IPS-NIHi11 (cell line): Measurements from ENCODE around the gene FCHO1.
A peak's percentile ranks its signal among the peaks of the same experiment; 100 is the strongest.
"Not testable (repeated sequence)": the region's sequence is repeated elsewhere in the genome, so short reads cannot be mapped to it uniquely, and the experiment has no call there.

Source experiments
- DNase-seq: peaks from one replicate; pipeline ENCODE4 v3.0.0; 2012; ENCODE audit warnings: mixed read lengths, low spot score

The FCHO1 gene

GRCh38 chr19:17794412-17794730 lies 43.1 kb downstream of the FCHO1 start:
- DNase-seq: no peak

GRCh38 chr19:17794731-17795494 lies 43.6 kb downstream of the FCHO1 start, which contains the start of gene B3GNT3:
Gene B3GNT3, plus strand, starts transcription at chr19:17795138. Its CDS starts 12,670 bp downstream, at chr19:17807808.
- DNase-seq: peak; percentile 78

GRCh38 chr19:17795495-17795856 lies 44.2 kb downstream of the FCHO1 start:
- no peak for DNase-seq

GRCh38 chr19:17796013-17796837 lies 44.9 kb downstream of the FCHO1 start:
- DNase-seq: no peak

GRCh38 chr19:17796838-17797423 lies 45.7 kb downstream of the FCHO1 start:
- no peak for DNase-seq

- no peak for DNase-seq
Measured at GRCh38 chr19:17797424-17798201, 46.3 kb downstream of the FCHO1 start.

GRCh38 chr19:17798599-17798998 lies 47.3 kb downstream of the FCHO1 start:
- DNase-seq: not testable (repeated sequence)

- DNase-seq: no peak
Measured at GRCh38 chr19:17802137-17802858, 51.0 kb downstream of the FCHO1 start.

DNA sequence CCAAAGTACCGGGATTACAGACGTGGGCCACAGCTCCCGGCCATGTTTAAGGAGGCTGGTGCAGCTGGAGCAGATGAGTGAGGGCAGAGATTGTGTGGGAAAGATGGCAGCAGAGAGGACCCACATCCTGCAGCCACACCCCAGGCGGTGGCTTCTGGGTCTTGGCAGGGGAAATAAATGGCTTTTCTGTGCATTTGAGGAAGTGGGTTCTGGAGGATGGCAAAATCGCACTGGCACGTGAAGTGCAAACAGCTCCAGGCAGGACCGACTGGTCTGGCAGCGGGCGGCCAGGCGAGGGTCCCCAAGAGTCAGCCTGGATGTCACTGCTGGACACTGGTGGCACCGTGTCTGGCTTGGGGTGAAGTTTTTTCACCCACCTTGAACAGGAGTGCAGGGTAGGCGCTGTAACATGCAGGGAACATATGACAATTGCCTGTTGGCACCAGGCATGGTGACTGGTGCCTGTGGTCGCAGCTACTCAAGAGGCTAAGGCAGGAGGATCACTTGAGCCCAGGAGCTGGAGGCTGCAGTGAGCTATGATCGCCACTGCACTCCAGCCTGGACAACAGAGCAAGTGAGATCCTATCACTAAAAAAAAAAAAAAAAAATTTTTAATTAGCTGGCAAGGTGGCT lies 52.1 kb downstream of the FCHO1 start:
- DNase-seq: no peak

- no peak for DNase-seq
Measured at GRCh38 chr19:17805427-17805826, 54.1 kb downstream of the FCHO1 start.

DNA sequence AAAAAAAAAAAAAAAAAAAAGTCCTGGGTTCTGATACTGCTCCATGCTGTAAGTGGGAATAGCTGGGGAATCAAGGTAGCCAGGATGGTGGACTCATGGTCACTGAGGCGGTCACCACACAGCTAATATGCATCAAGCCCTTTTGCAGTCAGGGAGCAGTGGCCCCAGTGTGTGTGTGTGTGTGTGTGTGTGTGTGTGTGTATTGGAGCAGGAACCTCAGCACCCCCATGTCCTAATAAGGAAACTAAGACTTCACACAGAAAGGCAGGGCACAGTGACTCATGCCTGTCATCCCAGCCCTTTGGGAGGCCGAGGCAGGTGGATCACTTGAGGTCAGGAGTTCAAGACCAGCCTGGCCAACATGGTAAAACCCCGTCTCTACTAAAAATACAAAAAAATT lies 55.7 kb downstream of the FCHO1 start:
- no peak for DNase-seq

GRCh38 chr19:17807731-17808316 lies 56.5 kb downstream of the FCHO1 start:
- no peak for DNase-seq

DNA sequence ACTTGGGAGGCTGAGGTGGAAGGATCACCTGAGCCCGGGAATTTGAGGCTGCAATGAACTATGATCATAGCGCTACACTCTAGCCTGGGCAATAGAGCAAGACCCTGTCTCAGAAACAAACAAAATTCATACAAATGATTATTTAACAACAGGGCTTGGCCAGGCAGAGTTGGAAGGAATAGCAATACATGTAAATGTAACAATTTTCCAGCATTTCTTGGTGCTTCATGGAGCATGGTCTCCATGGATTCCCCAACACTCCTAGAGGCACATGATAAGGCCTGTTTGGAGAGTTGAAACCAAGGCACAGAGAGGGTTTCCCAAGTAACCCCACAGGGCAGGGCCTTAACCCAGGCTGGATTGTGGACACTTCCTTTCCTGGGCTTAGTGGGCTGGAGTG lies 59.8 kb downstream of the FCHO1 start:
- no peak for DNase-seq

DNA sequence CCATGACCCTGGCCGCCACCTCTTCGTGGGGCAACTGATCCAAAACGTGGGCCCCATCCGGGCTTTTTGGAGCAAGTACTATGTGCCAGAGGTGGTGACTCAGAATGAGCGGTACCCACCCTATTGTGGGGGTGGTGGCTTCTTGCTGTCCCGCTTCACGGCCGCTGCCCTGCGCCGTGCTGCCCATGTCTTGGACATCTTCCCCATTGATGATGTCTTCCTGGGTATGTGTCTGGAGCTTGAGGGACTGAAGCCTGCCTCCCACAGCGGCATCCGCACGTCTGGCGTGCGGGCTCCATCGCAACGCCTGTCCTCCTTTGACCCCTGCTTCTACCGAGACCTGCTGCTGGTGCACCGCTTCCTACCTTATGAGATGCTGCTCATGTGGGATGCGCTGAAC lies 60.4 kb downstream of the FCHO1 start:
- DNase-seq: no peak

- no peak for DNase-seq
Measured at GRCh38 chr19:17812099-17812498, 60.8 kb downstream of the FCHO1 start.

DNA sequence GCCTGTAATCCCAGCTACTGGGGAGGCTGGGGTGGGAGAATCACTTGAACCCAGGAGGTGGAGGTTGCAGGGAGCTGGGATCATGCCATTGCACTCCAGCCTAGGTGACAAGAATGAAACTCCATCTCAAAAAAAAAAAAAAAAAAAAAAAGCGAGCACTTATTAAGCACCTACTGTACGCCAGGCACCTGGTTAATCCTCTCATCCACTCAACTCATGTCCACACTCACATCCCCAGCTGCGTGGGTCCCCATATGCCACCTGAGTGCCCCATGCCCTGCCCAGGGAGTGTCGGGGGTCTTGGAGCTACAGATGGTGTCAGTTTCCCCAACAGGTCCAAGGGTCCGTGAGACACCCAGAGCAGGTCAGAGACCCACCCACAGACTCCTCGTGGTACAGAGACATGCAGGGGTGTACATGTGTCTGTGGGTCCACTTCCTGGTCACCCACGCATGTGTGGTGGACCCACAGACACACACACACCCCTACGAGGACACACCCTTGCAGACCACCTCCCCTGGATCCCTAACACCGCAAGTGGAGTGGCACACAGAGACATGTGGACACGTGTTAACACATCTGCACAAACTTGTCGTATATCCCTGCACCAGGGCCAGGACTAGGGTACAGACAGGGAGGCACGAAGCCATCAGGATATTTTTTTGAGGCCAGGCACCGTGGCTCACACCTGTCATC lies 66.5 kb downstream of the FCHO1 start:
- no peak for DNase-seq

GRCh38 chr19:17821190-17821589 lies 69.9 kb downstream of the FCHO1 start, which contains the start of gene INSL3:
Gene INSL3, minus strand, starts transcription at chr19:17821519. Its CDS starts 13 bp downstream, at chr19:17821506.
- DNase-seq: no peak

DNA sequence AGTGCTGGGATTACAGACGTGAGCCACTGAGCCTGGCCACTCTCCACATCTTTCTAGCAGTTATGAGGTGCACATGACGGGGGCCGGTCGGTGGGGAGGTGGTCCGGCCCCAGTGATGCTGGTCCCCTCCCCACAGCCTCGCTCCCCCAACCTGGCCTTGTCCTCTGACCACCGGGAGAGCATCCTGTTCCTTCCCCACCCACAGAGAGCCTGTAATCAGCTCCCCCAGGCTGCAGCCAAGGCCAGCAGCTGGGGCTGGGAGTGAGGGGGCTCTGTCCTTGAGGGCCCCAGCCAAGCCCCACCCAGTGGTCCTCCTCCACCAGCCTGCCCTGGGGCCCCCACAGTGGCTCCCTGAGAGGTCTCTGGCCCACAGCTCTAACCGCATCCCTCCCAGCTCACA lies 73.1 kb downstream of the FCHO1 start:
- DNase-seq: no peak

- no peak for DNase-seq
Measured at GRCh38 chr19:17826508-17827056, 75.3 kb downstream of the FCHO1 start.
